Glomerular visceral epithelial cell (primary cell): ENCODE data around the gene TTC16.

Experiments used
- DNase-seq: peaks from one replicate; pipeline ENCODE4 v3.0.0-alpha.2; 2016; ENCODE audit errors: extremely low spot score

TTC16 gene

GRCh38 chr9:127715470-127716337, at the start of gene TTC16, which contains the start of gene PTRH1:
TSS of gene TTC16 (plus strand) at chr9:127716079. CDS start at chr9:127716146, 67 bp downstream.
TSS of gene PTRH1 (minus strand) at chr9:127715663. CDS start at chr9:127715639, 24 bp downstream.
- DNase-seq: peak; percentile 94

- DNase-seq: no peak
Observed at GRCh38 chr9:127667127-127667844, 48.6 kb upstream of the TTC16 start.

DNA sequence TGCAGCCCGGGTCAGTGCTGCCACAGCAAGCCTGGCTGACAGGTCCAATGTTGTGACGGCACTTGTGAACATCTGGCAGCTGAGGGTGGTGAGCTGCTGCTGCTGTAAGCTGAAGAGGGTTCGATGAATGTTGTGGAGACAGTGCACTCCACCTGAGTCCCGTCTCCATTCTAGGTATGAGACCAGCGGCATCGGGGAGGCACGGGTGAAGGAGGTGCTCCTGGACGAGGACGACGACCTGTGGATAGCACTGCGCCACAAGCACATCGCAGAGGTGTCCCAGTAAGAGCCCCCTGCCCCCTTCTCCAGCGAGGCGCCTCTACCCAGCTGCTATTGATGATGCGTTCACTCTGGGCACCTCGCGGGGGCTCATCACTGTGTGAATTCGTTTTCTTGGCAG, 48.0 kb upstream of the TTC16 start:
- DNase-seq: no peak

DNA sequence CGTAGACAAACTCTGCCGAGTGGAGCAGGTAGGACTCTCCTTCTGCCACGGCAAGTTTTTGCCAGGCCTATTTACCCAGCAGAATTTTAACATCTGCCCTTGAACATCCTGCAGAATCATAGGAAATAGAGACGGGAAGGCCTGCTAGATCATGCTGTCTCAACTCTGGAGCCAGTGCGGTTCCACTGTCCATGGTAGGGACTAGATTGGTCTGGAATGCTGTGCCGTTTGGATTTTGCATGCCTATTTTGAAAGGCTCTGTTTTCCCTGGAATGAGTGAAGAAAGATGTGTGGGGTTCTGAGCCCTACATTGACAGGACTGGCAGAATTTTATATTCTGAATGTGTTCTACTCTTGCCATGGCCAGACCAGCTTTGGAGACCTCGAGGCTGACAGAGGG, 42.6 kb upstream of the TTC16 start:
- DNase-seq: no peak

- DNase-seq: no peak
Observed at GRCh38 chr9:127676638-127677037, 39.2 kb upstream of the TTC16 start.

DNA sequence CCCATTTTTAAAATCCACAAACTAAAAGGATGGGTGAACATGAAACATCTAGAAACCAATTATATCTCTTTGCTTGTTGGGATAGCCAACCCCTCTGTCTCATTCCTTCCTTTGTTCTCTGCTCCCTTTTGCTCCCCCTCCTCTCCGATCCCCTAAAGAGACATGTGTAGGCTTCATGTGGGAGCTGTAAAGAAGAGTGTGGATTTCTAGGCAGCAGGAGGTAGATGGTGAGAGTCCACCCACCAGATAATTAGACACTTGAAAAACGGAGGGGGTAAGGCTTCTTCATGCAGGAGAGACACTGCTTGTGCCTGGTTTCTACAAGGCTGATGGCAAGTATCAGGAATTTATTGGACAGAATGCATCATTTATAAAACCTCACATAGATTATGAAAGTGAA, 36.4 kb upstream of the TTC16 start:
- no peak for DNase-seq

DNA sequence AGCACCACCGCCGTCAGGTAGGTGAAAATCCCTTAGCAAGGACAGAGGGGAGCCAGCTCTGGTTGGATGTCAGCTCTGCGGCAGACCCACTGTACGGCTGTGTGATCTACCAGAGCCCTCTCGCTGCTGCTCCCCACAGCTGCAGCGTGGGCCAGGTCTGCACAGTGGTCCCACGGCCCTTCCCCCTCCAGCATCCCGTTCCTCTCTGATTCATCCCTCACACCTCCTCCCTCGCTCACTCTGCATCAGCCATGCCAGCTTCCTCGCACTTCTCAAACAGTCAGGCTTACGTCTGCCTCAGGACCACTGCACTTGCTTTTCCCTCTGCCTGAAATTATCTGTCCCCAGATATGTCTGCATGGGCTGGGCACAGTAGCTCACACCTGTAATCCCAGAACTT, 35.7 kb upstream of the TTC16 start:
- DNase-seq: no peak

GRCh38 chr9:127680846-127681245, 35.0 kb upstream of the TTC16 start:
- no peak for DNase-seq

GRCh38 chr9:127682351-127683136, 33.3 kb upstream of the TTC16 start:
- no peak for DNase-seq

GRCh38 chr9:127683723-127684122, 32.2 kb upstream of the TTC16 start:
- no peak for DNase-seq

DNA sequence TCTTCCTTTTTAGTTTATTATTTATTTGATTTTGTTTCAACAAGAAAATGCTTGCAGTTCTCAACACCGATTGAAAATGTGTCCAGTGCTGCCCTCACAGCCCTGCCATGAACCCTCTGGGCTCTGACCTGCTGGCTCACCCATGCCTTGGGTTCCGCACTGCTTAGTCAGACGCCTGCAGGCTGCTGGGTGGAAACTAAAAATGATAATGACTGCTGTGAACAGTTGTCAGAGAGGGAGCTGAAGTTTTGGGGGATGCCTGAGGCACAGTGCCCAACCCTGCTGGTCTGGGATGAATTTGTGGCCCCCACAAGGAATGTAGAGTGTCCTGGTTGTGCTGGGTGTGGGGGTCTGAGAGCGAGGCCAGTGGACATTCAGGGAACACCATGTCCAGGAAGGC, 31.3 kb upstream of the TTC16 start:
- DNase-seq: no peak

DNA sequence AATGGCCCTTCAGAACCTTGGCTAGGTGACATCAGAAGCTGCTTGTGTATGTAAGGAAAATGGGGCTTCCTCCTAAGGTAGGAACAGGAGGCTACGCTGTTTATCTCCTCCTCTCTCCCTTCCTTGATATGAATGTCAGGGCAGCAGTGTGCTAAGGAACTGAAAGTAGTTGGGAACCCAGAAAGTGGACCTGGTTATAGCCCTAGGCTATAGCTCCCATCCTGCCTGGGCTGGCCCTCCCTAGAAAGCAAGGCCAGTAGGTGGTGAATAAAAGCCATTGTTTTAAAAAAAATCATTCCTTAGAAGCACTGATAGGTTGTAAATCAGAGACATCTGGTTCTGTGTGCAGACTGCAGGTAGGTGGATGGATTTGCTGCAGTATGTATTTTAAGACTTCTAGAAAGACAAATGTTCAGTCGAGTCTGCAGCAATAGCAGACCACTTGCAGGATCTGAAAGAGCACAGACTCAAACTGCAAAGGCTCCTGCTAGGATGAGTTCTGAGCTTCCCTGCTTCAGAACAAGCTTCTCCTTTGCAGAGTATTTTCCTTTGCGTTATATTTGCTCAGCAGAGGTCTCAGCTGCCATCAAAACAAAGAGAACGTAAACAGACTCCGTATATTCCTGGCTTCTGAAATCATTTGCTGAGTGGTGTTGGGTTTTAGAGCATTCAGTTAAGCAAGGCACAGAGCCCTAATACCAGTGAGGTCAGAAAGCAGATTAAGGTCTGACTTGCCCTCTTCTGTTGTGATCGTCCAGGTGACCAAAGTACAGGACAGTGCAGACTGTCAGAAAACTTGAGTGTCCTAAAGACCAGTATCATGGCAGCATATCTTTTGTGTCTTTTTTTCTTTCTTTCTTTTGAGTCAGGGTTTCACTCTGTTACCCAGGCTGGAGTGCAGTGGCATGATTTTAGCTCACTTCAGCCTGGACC, 29.2 kb upstream of the TTC16 start:
- no peak for DNase-seq

DNA sequence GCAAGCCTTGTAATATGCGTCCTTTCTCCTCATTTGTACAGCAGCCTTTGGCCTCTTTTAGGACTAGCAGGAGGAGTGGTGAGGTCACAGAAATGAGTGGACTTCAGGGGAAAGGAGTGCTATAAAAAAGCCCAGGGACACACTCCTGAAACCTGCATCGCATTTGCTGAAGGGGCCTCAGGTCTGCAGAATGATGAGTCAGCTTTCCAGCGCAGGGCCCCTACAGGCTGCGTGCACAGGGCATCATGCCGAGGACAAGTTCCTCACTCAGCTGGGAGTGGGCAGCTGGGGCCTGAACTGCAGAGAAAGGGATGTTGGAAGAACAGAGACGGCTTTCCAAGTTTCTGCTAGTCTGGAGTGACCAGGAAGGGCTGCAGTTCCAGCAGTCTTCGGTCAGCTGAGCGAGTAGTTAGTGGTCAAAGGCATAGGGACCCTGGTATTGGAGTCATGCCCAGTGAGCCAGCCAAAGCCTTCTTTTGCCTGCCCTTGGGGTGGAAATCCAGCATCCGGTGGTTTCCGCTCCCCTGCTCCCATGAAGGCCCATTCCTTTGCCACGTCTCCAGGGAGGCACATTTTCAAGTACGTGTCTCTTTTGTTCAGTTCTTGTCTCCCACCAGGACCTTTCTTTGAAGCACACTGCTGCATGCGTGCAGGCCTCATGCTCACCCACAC, 26.4 kb upstream of the TTC16 start:
- DNase-seq: no peak

DNA sequence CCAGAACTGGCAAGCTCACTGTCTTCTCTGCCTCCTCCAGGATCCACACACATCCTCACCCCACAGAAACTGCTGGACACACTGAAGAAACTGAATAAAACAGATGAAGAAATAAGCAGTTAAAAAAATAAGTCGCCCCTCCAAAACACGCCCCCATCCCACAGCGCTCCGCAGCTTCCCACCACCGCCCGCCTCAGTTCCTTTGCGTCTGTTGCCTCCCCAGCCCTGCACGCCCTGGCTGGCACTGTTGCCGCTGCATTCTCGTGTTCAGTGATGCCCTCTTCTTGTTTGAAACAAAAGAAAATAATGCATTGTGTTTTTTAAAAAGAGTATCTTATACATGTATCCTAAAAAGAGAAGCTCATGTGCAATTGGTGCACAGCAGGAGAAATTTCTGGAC, 25.1 kb upstream of the TTC16 start:
- no peak for DNase-seq

- DNase-seq: no peak
Observed at GRCh38 chr9:127692071-127692470, 23.8 kb upstream of the TTC16 start.

DNA sequence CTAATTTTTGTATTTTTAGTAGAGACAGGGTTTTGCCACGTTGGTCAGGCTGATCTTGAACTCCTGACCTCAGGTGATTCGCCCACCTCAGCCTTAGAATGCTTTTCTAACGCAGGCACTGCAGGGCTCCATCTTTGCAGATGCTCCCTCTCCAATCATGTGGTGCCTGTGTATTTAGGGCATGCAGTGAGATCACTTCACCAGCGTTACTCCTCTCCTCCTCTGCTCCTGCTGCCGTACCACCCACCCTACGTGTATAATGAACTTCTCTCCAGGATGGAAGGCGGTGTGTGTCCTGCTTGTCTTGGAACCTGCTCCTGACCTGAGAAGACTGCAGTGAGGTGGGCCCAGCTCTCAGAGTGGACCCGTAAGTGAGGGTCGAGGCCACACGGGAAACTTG, 22.7 kb upstream of the TTC16 start:
- no peak for DNase-seq

DNA sequence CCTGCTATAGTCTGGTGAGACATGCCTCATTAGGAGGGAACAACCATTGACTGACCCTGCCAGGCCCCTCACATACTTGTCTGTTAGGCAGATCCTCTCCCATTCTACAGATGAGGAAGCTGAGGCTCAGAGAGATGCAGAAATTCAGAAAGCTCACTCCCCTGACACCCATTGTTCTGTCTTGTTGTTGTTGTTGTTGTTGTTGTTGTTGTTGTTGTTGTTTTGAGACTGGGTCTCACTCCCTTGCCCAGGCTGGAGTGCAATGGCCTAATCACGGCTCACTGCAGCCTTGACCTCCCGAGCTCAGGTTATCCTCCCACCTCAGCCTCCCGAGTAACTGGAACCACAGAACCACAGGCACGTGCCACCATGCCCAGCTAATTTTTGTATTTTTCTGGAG, 22.2 kb upstream of the TTC16 start:
- no peak for DNase-seq

- no peak for DNase-seq
Observed at GRCh38 chr9:127694890-127695720, 20.8 kb upstream of the TTC16 start.

DNA sequence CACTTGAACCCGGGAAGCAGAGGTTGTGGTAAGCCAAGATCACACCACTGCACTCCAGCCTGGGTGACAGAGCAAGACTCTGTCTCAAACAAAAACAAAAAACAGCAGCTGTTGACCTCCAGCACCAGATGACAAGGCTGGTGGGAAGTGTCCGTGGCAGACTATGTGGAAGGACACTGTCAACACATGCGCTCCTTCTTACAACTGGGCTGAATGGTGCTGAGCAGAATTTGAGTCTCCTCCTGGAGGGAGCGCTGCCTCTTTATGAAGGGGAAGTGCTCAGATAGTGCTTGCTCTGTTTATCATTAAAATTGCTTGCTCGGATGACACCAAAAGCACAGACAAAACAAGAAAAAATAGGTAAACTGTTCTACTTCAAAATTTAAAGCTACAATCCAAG, 18.3 kb upstream of the TTC16 start:
- DNase-seq: no peak

DNA sequence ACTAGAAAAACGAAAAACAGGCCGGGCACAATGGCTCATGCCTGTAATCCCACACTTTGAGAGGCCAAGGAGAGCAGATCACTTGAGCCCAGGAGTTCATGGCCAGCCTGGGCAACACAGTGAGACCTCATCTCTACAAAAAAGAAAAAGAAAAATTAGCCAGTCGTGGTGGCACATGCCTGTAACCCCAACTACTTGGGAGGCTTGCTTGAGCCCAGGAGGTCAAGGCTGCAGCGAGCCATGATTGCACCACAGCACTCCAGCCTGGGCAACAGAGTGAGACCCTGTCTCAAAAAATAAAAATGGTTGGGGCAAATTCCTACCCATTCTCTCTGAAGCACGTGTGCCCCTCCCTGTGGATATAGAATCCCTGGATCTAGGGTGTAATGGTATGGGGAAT, 17.5 kb upstream of the TTC16 start:
- no peak for DNase-seq
